ENCODE results near the gene MOB3B. TPM values are rescaled to one million over a fixed set of nuclear protein-coding genes. Genes with fewer than 3 reads are reported as not detected.

MOB3B gene
- total RNA-seq, 1 experiment from 2014 or later = 0.03 TPM

GRCh38 chr9:27329291-27329690, 200.3 kb downstream of the MOB3B start:
- BruUV-seq (replicated peaks) = no TSS peak
- intact Hi-C loops (cut with micrococcal nuclease; ENCODE audit: unreplicated experiment) (no loop called here), in situ Hi-C loops (cut with HindIII; ENCODE audit: low pct_unique_long_range_greater_than_20kb, low sequenced_read_pairs) (no loop called here)
- Histone ChIP-seq H3K4me1 (ENCODE audit: control insufficient read depth, insufficient read depth, low read length) (no peaks in the 10 kb centered on the region), H3K9me3 (ENCODE audit: control insufficient read depth, insufficient read depth, low read depth, low read length) (no peaks in the 10 kb centered on the region), H3K27ac (ENCODE audit: low read length) (no peak overlapping the region), H3K4me3 (ENCODE audit: low read depth in 2 of 2, low read length in 2 of 2) (no peak overlapping the region), H3K27me3 (ENCODE audit: control insufficient read depth, insufficient read depth, low read length) (no peaks in the 10 kb centered on the region), H3K36me3 (ENCODE audit: control insufficient read depth, insufficient read depth, low read length) (no peaks in the 10 kb centered on the region)
- ChIA-PET CTCF (no interaction called here), POLR2A (no interaction called here)
- TF ChIP-seq SIN3A (IDR thresholded peaks at IDR 0.05; ENCODE audit: borderline replicate concordance, insufficient read depth, low read depth, low read length) (no peak), TCF7L2 (IDR thresholded peaks at IDR 0.05; ENCODE audit: low read depth, low read length) (no peak), CTCF (IDR thresholded peaks at IDR 0.05) (no peak), POLR2AphosphoS5 (IDR thresholded peaks at IDR 0.05; ENCODE audit: low read depth, low read length) (no peak), REST (IDR thresholded peaks at IDR 0.05; ENCODE audit: insufficient read depth in 1 of 2, low read depth in 2 of 2, low read length in 1 of 2) (no peak)
- DNase-seq (ENCODE audit: low read depth, low spot score) (no peak), ATAC-seq (no peak)

GRCh38 chr9:27328483-27328882, 201.1 kb downstream of the MOB3B start:
- no peaks in the 10 kb centered on the region for H3K36me3 ChIP-seq (ENCODE audit: control insufficient read depth, insufficient read depth, low read length)
- no peak for DNase-seq (ENCODE audit: low read depth, low spot score)
- no peaks in the 10 kb centered on the region for H3K4me1 ChIP-seq (ENCODE audit: control insufficient read depth, insufficient read depth, low read length)
- no peaks in the 10 kb centered on the region for H3K9me3 ChIP-seq (ENCODE audit: control insufficient read depth, insufficient read depth, low read depth, low read length)
- ATAC-seq = no peak
- in situ Hi-C loops (cut with HindIII; ENCODE audit: low pct_unique_long_range_greater_than_20kb, low sequenced_read_pairs) = no loop called here
- ChIA-PET POLR2A (no interaction called here), CTCF (no interaction called here)
- H3K27ac ChIP-seq (ENCODE audit: low read length) = no peak overlapping the region
- no peak for TF ChIP-seq POLR2AphosphoS5 (IDR thresholded peaks at IDR 0.05; ENCODE audit: low read depth, low read length)
- no peaks in the 10 kb centered on the region for H3K27me3 ChIP-seq (ENCODE audit: control insufficient read depth, insufficient read depth, low read length)
- intact Hi-C loops (cut with micrococcal nuclease; ENCODE audit: unreplicated experiment) = no loop called here
- BruUV-seq (replicated peaks) = no TSS peak
- H3K4me3 ChIP-seq (ENCODE audit: low read depth in 2 of 2, low read length in 2 of 2) = no peak overlapping the region

GRCh38 chr9:27311184-27311583, 218.4 kb downstream of the MOB3B start:
- Histone ChIP-seq H3K4me1 (ENCODE audit: control insufficient read depth, insufficient read depth, low read length) (no peaks in the 10 kb centered on the region), H3K27me3 (ENCODE audit: control insufficient read depth, insufficient read depth, low read length) (no peaks in the 10 kb centered on the region), H3K4me3 (ENCODE audit: low read depth in 2 of 2, low read length in 2 of 2) (no peak overlapping the region), H3K9me3 (ENCODE audit: control insufficient read depth, insufficient read depth, low read depth, low read length) (no peaks in the 10 kb centered on the region), H3K36me3 (ENCODE audit: control insufficient read depth, insufficient read depth, low read length) (no peaks in the 10 kb centered on the region), H3K27ac (ENCODE audit: low read length) (no peak overlapping the region)
- TF ChIP-seq REST (IDR thresholded peaks at IDR 0.05; ENCODE audit: insufficient read depth in 1 of 2, low read depth in 2 of 2, low read length in 1 of 2) = no peak
- no peak for TF ChIP-seq SIN3A (IDR thresholded peaks at IDR 0.05; ENCODE audit: borderline replicate concordance, insufficient read depth, low read depth, low read length)
- no peak for TF ChIP-seq POLR2AphosphoS5 (IDR thresholded peaks at IDR 0.05; ENCODE audit: low read depth, low read length)
- TF ChIP-seq TCF7L2 (IDR thresholded peaks at IDR 0.05; ENCODE audit: low read depth, low read length) = no peak
- TF ChIP-seq CTCF (IDR thresholded peaks at IDR 0.05) = no peak
- in situ Hi-C loops (cut with HindIII; ENCODE audit: low pct_unique_long_range_greater_than_20kb, low sequenced_read_pairs) = no loop called here
- no TSS peak for BruUV-seq (replicated peaks)
- DNase-seq (ENCODE audit: low read depth, low spot score) (no peak), ATAC-seq (no peak)
- intact Hi-C loops (cut with micrococcal nuclease; ENCODE audit: unreplicated experiment) = no loop called here
- CTCF ChIA-PET = no interaction called here
- POLR2A ChIA-PET = no interaction called here

Measured in Panc1 (cell line).